ENCODE data around the gene PTPRT.

The PTPRT gene

DNA sequence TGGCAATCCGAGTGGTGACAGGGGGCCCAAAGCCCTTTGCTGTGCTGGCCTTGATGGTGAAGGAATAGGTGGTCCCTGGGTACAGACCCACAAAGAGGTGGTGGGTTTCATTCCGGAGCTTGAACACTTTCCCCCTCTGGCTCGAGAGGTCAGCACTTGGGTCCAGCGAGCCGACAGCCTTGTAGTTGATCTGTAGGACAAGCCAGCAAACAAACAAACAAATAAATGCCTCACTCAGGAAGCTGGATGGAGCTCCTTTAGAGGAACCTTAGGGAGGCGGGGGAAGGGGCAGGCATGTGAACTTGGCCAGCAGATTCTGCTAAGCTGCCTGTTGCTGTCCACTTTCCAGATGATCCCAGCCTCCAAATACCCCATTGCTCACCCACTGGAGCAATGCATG, 837.6 kb downstream of the PTPRT start:
- no peak for DNase-seq

- no peak for DNase-seq
Measured at GRCh38 chr20:42350521-42350920, 839.2 kb downstream of the PTPRT start.

GRCh38 chr20:42346189-42347170, 843.2 kb downstream of the PTPRT start:
- DNase-seq = no peak

DNA sequence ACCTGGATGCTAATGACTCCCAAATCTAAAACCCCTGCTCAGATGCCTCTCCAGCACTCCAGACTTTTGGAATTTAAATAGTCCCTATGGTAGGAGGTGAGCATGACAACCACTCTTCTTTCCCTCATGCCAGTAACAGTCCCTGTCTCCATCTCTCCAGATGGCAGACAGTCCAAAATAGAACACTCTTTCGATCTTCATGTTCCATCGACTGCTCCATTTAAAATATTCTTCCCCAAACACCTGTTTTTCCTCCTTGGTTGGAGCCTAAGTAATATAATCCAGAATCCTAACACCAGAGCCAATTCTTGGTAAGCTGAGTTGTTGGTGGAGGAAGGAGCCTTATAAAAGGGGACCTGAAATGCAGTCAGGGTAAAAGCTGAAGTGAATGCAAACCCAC, 848.1 kb downstream of the PTPRT start:
- no peak for DNase-seq

DNA sequence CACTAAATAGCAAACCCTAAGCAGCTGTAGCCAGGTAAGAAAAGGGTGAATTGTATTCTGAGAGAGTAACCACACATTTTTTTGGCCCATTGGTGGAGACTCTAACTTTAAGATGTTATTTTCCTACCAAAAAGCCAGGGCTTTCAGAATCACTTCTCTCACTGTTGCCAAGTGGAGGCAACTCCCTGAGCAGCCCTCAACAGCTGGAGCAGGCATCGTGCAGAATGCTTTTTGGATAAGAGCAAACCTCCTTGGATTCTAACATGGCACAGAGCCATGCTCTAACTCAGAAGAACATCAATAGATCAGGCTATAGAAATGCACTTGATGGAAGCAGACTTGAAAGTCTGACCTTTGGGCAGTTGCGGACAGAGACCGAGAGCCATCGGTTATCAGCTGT, 849.3 kb downstream of the PTPRT start:
- DNase-seq = no peak

GRCh38 chr20:42338294-42339201, 851.2 kb downstream of the PTPRT start:
- no peak for DNase-seq

DNA sequence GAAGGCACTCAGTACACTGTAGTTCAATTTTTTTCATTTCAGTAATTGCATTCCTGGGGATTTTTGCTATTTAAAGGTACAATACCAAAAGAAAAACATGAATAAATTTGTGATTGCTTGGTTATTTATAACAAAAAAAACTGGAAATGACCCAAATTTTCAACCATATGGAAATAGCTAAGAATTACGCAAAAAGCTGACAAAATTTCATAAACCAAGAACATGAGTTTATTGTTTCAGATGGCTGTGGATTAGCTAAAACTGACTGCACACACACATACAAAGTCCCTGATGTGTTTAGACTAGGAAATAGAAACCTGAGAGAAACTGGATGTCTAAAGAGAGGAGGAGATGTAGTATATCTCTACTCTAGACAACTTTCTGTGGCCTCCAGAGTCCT, 853.1 kb downstream of the PTPRT start:
- DNase-seq = no peak

DNA sequence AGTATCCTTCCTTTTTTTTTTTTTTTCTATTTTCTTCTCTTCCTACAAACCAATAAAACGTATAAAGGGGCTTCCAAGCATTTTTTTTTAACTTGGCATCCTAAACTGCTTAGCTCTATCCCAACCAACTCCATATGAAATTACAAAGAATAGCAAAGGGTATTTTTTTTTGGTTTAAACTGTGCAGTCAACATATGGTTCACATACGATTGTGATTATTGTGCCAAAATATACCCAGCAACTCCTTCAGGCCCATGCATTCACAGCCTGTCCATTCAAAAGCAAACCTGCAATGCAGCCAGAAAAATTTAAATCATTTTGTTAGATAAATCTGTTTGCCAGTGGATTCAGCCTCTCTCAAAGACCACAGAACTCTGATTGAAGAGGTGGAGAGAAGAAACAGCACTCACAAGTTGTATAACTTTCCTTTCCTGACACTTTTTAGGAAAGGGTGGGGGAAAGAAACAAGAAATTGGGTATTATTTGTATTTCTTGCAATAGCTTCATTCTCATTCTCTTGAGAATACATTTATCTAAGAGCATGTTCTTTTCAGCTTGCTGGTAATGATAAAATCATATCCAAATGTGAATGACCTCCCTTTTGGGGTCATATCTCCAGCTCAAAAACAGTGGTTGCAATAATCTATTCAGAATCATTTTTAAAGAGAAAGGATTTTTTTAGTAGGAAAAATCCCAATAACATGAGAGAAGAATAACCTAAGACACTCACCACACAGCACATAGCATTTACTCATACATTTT, 870.3 kb downstream of the PTPRT start:
- no peak for DNase-seq

- no peak for DNase-seq
Measured at GRCh38 chr20:42313704-42314103, 876.0 kb downstream of the PTPRT start.

DNA sequence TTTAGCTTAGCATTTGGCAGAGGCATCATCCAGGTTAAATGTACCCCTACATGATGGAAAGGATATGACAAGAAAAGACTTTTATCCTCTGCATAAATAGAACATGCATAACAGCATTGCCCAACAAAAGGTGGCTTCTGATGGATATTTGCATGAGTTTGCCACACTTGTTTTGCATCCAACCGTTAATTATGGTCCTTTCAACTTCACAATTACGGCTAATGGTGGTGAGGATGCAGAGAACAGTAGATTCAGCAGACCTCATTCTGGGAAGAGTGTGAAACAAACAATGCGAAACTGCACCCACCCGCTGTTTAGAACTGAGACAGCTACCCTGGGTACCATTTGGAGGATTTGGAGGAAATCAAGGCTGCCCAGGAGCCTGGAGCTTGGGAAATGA, 880.7 kb downstream of the PTPRT start:
- DNase-seq = no peak

DNA sequence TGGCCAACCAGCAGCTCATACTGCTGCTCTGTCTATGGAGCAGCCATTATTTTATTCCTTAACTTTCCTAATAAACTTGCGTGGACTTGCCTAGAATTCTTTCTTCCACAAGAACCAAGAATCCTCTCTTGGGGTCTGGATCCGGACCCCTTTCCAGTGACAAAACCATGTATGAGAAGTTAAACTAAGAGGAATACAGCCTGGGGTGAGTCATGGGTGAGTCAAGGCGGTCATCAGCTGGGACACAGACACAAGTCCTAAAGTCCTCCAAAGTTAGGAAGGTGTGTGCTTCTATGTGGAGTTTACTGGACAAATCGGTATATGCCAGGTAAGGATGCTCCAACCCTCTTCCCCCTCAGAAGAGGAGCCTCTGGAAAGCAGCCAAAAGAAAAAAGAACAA, 881.5 kb downstream of the PTPRT start:
- no peak for DNase-seq

DNA sequence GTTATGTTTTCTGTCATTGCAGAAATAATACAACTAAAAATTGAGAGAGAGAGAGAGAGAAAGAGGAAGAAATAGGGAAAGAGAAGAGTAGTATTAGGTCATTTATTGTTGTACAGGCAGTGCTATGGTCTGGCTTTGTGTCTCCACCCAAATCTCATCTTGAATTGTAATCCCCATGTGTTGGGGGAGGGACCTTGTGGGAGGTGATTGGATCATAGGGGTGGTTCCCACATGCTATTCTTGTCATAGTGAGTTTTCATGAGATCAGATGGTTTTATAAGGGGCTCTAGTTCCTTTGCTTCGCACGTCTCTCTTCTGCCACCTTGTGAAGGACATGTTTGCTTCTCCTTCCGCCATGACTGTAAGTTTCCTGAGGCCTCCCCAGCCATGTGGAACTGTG, 894.1 kb downstream of the PTPRT start:
- DNase-seq = no peak

DNA sequence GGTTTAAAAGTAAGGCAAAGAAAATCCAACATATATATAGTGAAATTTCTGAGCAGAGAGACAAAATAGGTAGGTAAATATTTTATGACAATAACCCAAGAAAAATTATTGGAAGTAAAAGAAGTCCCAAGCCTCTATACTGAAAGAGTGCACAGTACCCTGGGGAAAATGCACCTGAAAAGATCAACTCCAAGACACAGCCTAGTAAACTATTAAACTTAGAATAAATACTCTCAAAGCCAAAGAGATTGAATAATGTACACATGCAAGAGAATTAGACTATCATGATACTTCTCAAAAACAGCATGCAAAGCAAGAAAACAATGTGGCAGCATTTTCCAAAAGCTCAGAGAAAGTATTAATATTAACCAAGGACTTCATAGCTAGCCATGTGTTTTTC, 894.7 kb downstream of the PTPRT start:
- no peak for DNase-seq

GRCh38 chr20:42281801-42282200, 907.9 kb downstream of the PTPRT start:
- DNase-seq = no peak

DNA sequence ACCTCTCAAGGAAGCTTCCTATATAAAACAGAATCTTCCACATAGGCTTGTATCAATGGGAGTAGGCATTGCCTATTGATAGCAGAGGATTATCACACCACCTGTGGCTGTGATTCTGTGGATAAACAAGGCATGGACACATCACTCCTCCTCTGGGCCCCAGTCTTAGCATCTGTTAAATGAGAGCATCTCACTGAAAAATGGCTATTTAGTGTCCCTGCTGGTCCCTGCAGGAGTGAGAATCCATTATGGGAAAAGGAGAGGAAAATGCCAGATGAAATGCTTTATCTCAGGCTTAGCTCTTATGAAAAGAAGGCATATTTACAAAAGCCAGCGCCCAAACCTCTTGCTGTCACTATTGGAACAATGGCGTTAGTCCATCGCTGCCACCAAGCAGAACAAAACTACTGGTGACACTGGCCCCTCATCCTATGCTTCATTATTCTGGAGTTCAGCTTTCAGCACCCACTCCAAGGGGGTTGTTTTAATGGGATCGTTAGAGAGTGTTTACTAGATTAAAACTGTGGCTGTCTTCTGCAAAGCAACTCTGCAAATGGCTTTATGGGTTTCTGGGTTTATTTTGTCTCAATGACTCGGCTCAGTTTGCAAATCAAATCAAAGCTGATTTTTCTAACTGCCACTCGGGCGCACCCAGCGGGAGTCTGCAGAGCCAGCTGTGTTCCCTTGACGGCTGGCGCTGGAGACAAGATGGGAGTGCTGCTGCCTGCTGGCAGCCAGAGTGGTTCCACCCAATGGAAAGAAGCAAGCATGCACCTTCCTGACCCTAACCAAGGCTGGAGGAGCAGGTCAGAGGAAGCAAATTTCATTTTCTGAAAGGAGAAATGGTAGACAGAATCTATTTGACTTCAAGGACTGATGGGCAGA, 912.7 kb downstream of the PTPRT start:
- DNase-seq = no peak

GRCh38 chr20:42274986-42275385, 914.7 kb downstream of the PTPRT start:
- DNase-seq = no peak

GRCh38 chr20:42272516-42272915, 917.2 kb downstream of the PTPRT start:
- no peak for DNase-seq

DNA sequence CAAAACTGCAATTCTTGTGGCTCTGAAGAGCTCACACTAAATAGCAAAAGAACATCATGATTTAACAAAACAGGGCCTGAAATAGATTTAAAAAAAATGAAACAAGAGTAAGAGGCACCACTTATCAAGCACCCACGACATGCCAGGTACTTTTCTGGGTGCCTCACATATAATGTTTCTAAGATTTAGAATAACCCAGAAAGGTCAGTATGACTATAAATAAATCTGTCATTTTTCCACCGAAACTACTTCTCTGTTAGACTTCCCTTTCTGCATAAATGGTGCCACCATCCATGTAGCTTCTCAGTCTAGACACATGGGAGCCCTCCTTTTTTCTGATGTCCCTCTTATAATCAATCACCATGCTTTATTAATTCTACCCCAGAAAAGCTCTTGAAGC, 919.2 kb downstream of the PTPRT start:
- no peak for DNase-seq

DNA sequence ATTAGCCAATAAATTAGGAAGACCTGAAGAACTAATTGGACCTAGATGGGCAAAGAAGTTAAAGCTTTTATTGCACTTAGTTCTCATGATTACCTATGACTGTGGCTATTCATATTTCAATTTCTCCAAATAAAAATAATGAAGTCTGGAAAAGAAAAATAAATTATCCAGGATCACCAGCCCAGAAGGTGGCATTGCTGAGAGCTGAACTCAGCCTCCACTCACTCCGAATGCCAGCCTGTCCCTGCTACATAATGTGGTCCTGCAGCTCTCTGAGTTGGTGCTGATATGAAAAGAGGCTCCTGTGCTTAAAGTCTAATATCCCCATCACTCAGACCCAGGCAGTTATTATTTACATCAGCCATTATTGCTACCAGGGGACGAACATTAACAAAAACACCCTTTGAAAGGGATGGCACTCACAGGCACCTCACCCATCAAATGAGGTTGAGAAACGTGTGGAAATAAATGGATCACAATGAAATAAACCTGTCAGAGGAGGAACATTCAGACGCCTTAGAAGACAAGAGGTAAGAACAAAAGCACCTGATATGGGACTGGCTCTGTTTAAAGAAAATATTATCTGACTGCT, 921.8 kb downstream of the PTPRT start:
- no peak for DNase-seq

- DNase-seq = no peak
Measured at GRCh38 chr20:42261766-42262270, 927.9 kb downstream of the PTPRT start.

DNA sequence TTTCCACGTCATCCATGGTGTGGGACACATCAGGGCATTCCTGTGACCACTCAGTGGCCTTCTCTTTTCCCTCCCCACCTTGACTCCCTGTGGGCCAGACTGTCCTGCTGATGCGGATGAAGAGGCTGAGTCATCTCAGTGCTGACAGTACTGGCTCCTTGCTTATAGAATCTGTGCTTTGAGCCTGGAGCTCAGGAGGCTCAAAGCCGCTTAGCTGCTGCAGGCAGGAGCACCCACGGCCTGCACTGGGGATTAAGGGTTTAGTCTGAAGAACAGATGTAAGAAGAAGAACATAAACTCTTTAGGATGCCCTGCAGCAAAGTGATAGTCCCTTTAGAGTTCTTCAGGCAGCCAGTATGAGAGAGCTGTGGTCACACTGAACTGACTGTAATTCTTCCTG, 929.5 kb downstream of the PTPRT start:
- DNase-seq = no peak
